Measurements from ENCODE around the gene CCDC43. TPM values are rescaled to one million over a fixed set of nuclear protein-coding genes. Genes with fewer than 3 reads are reported as not detected.
"Not testable (repeated sequence)": the region's sequence is repeated elsewhere in the genome, so short reads cannot be mapped to it uniquely, and the experiment has no call there.

The CCDC43 gene
- total and polyA plus RNA-seq, 2 of the 8 experiments (the other 6 are each of a cell fraction or from before 2014, with no cell fraction given), result 4.9 to 38.1 TPM

- H3K79me2 ChIP-seq (ENCODE audit: control insufficient read depth in 1 of 2, insufficient read depth in 2 of 2, low read length in 2 of 2); H3K27me3 ChIP-seq (replicated peaks in 1 of 4; ENCODE audit: control insufficient read depth in 3 of 4, extremely low read depth in 1 of 4, insufficient read depth in 3 of 4, low read length in 3 of 4); H2BK12ac ChIP-seq (ENCODE audit: low read depth, low read length); DNase-seq (ENCODE audit: low read depth in 1 of 2, low spot score in 2 of 2); H2AK5ac ChIP-seq (ENCODE audit: low read depth, low read length); H3K23ac ChIP-seq (ENCODE audit: insufficient read length); FAIRE-seq; H2AFZ ChIP-seq (ENCODE audit: low read length); H3K9me3 ChIP-seq (ENCODE audit: insufficient read depth in 2 of 2, low read depth in 1 of 2, low read length in 1 of 2); H3K14ac ChIP-seq (ENCODE audit: insufficient read length); H3K4ac ChIP-seq (replicated peaks; ENCODE audit: insufficient read length, low read depth, low read length); H3K36me3 ChIP-seq (ENCODE audit: control insufficient read depth in 2 of 4, insufficient read depth in 4 of 4, low read length in 3 of 4); H4K5ac ChIP-seq (ENCODE audit: insufficient read length, low read depth, low read length); H2BK15ac ChIP-seq (ENCODE audit: low read length); H2BK20ac ChIP-seq (ENCODE audit: low read length); H3K27ac ChIP-seq (ENCODE audit: low read depth, low read length); H3K4me1 ChIP-seq (replicated peaks in 1 of 4; ENCODE audit: control insufficient read depth in 3 of 4, insufficient read depth in 4 of 4, low read length in 3 of 4); H3K4me3 ChIP-seq (ENCODE audit: extremely low read depth in 1 of 4, insufficient read depth in 2 of 4, low read depth in 3 of 4, low read length in 4 of 4); H3K23me2 ChIP-seq (ENCODE audit: low read depth, low read length); H3K9ac ChIP-seq (replicated peaks in 1 of 4; ENCODE audit: extremely low read depth in 1 of 4, low read depth in 3 of 4, low read length in 3 of 4); H2BK120ac ChIP-seq (replicated peaks; ENCODE audit: low read depth, low read length); H3K18ac ChIP-seq (ENCODE audit: extremely low read depth, low read length); H4K91ac ChIP-seq (replicated peaks; ENCODE audit: insufficient read length, low read length); H2BK5ac ChIP-seq (ENCODE audit: low read depth, low read length); H3K56ac ChIP-seq (replicated peaks; ENCODE audit: insufficient read length, low read depth, low read length); H3K4me2 ChIP-seq (ENCODE audit: insufficient read depth in 1 of 2, low read depth in 2 of 2, low read length in 2 of 2); H3K79me1 ChIP-seq (ENCODE audit: low read depth, low read length); H4K20me1 ChIP-seq (replicated peaks in 1 of 2; ENCODE audit: control insufficient read depth in 1 of 2, insufficient read depth in 2 of 2, low read length in 2 of 2): not testable (repeated sequence)
- H4K8ac ChIP-seq (ENCODE audit: extremely low read depth, insufficient read depth, low read length), result peak overlapping the region; percentile 51; the same call in 1 of the 2 replicates
- ChIA-PET CTCF (ENCODE audit: partially characterized antibody) (interaction anchor here (1.2 to 10.8 kb wide), 8 partner anchors 10 to 275 kb away, joined by 3 to 84 read pairs (median 4); no protein-coding TSS in a partner anchor), POLR2A (ENCODE audit: partially characterized antibody) (interaction anchor here (1.2 kb wide), 1 partner anchor 54 kb away, joined by 4 read pairs; no protein-coding TSS in a partner anchor)
- WGBS, 2 experiments (ENCODE audit: extremely low coverage in 1 of 2, insufficient coverage in 1 of 2, insufficient read length in 1 of 2, insufficient replicate concordance in 2 of 2, low coverage in 1 of 2, low lambda C conversion rate in 2 of 2, missing lambda C conversion rate in 1 of 2), result 68% methylated on average over 4 of the region's 4 CpGs; no CpG with 5 or more reads in 1 of the 2 experiments
These were observed 55.2 kb downstream of the CCDC43 start for GRCh38 chr17:44634401-44634800.
